ENCODE measurements around the gene IRX4. TPM values are rescaled to one million over a fixed set of nuclear protein-coding genes. Genes with fewer than 3 reads are reported as not detected.
"Not testable (repeated sequence)": the region's sequence is repeated elsewhere in the genome, so short reads cannot be mapped to it uniquely, and the experiment has no call there.

Gene IRX4
- total RNA-seq, 1 donor from 2014 or later = not detected

GRCh38 chr5:1844708-1845436, 37.9 kb downstream of the IRX4 start:
- no peaks in the 10 kb centered on the region for H3K4me1 Mint-ChIP-seq
- H3K4me3 Mint-ChIP-seq = no peak overlapping the region
- H3K36me3 Mint-ChIP-seq = no peaks in the 10 kb centered on the region
- no peaks in the 10 kb centered on the region for H3K9me3 Mint-ChIP-seq
- peaks cover 39% of the 10 kb centered on the region for H3K27me3 Mint-ChIP-seq (ENCODE audit: low read depth)
- no peak for TF ChIP-seq CTCF (IDR thresholded peaks at IDR 0.05; ENCODE audit: unreplicated experiment)
- DNase-seq (ENCODE audit: low spot score in 2 of 2, unreplicated experiment in 2 of 2) = no peak
- H3K27ac Mint-ChIP-seq = no peak overlapping the region

- not testable (repeated sequence) for H3K27ac Mint-ChIP-seq; H3K4me3 Mint-ChIP-seq; DNase-seq (ENCODE audit: low spot score in 2 of 2, unreplicated experiment in 2 of 2); H3K4me1 Mint-ChIP-seq; H3K36me3 Mint-ChIP-seq; H3K9me3 Mint-ChIP-seq
- peaks cover 34% of the 10 kb centered on the region for H3K27me3 Mint-ChIP-seq (ENCODE audit: low read depth)
These were observed 39.0 kb downstream of the IRX4 start for GRCh38 chr5:1843761-1844160.

- Mint-ChIP-seq H3K27me3 (ENCODE audit: low read depth) (peaks cover 22% of the 10 kb centered on the region), H3K4me1 (no peaks in the 10 kb centered on the region), H3K9me3 (no peaks in the 10 kb centered on the region), H3K4me3 (no peak overlapping the region), H3K27ac (no peak overlapping the region), H3K36me3 (no peaks in the 10 kb centered on the region)
- no peak for DNase-seq (ENCODE audit: low spot score in 2 of 2, unreplicated experiment in 2 of 2)
- no peak for TF ChIP-seq CTCF (IDR thresholded peaks at IDR 0.05; ENCODE audit: unreplicated experiment)
These were observed 40.5 kb downstream of the IRX4 start for GRCh38 chr5:1842004-1842819.

GRCh38 chr5:1840741-1841521, 41.8 kb downstream of the IRX4 start:
- H3K4me3 Mint-ChIP-seq = no peak overlapping the region
- no peaks in the 10 kb centered on the region for H3K9me3 Mint-ChIP-seq
- DNase-seq (ENCODE audit: low spot score in 2 of 2, unreplicated experiment in 2 of 2) = no peak
- peaks cover 21% of the 10 kb centered on the region for H3K27me3 Mint-ChIP-seq (ENCODE audit: low read depth)
- H3K4me1 Mint-ChIP-seq = peaks cover 7% of the 10 kb centered on the region
- H3K27ac Mint-ChIP-seq = no peak overlapping the region
- H3K36me3 Mint-ChIP-seq = no peaks in the 10 kb centered on the region
- no peak for TF ChIP-seq CTCF (IDR thresholded peaks at IDR 0.05; ENCODE audit: unreplicated experiment)

- peaks cover 7% of the 10 kb centered on the region for H3K4me1 Mint-ChIP-seq
- DNase-seq (ENCODE audit: low spot score in 2 of 2, unreplicated experiment in 2 of 2) = no peak
- H3K9me3 Mint-ChIP-seq = no peaks in the 10 kb centered on the region
- no peak for TF ChIP-seq CTCF (IDR thresholded peaks at IDR 0.05; ENCODE audit: unreplicated experiment)
- H3K27me3 Mint-ChIP-seq (ENCODE audit: low read depth) = peaks cover 27% of the 10 kb centered on the region
- H3K27ac Mint-ChIP-seq = no peak overlapping the region
- H3K4me3 Mint-ChIP-seq = no peak overlapping the region
- H3K36me3 Mint-ChIP-seq = no peaks in the 10 kb centered on the region
These were observed 42.6 kb downstream of the IRX4 start for GRCh38 chr5:1840071-1840547.

Measured in mesothelial cell of epicardium (in vitro differentiated cells).